Measurements from ENCODE around the gene NKAIN4. TPM values are rescaled to one million over a fixed set of nuclear protein-coding genes. Genes with fewer than 3 reads are reported as not detected.

NKAIN4 gene
- total RNA-seq = 1 to 10 TPM in 1 of 3 donors, not detected in 2; 1.6 TPM
- long read RNA-seq, donor 1, partial matches to known transcripts = 0 of 4 reads
- long read RNA-seq, donor 1, other reads (novel, unspliced or antisense) = 1 of 4 reads
- long read RNA-seq, donor 2 = 0 reads

DNA sequence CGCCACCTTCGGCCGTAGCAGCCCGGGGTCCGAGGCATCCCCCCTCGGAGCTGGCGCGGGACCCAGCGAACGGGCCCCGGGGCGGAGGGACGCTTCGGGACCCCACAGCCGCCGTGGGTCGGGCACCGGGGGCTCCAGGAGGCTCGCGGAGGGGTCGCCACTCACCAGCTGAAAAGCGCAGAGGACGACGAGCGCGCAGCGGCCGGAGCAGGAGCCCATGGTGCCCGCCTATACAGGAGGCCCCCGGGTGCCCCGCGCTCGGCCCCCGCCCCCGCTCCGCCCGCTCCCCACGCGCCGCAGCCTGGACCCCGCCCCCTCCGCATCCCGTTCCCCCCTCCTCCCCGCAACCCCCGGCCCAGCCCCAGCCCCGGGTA lies at the start of gene NKAIN4:
NKAIN4 (minus strand) TSS at position 232 of the 374 bp plus-strand sequence; CDS start at position 219, 13 bp downstream.
- TF ChIP-seq, protein P1, sequence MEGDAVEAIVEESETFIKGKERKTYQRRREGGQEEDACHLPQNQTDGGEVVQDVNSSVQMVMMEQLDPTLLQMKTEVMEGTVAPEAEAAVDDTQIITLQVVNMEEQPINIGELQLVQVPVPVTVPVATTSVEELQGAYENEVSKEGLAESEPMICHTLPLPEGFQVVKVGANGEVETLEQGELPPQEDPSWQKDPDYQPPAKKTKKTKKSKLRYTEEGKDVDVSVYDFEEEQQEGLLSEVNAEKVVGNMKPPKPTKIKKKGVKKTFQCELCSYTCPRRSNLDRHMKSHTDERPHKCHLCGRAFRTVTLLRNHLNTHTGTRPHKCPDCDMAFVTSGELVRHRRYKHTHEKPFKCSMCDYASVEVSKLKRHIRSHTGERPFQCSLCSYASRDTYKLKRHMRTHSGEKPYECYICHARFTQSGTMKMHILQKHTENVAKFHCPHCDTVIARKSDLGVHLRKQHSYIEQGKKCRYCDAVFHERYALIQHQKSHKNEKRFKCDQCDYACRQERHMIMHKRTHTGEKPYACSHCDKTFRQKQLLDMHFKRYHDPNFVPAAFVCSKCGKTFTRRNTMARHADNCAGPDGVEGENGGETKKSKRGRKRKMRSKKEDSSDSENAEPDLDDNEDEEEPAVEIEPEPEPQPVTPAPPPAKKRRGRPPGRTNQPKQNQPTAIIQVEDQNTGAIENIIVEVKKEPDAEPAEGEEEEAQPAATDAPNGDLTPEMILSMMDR (IDR thresholded peaks at IDR 0.05) = no peak
- H3K9me3 ChIP-seq = no peaks in the 10 kb centered on the region
- H3K36me3 ChIP-seq (ENCODE audit: low read depth) = no peaks in the 10 kb centered on the region

DNA sequence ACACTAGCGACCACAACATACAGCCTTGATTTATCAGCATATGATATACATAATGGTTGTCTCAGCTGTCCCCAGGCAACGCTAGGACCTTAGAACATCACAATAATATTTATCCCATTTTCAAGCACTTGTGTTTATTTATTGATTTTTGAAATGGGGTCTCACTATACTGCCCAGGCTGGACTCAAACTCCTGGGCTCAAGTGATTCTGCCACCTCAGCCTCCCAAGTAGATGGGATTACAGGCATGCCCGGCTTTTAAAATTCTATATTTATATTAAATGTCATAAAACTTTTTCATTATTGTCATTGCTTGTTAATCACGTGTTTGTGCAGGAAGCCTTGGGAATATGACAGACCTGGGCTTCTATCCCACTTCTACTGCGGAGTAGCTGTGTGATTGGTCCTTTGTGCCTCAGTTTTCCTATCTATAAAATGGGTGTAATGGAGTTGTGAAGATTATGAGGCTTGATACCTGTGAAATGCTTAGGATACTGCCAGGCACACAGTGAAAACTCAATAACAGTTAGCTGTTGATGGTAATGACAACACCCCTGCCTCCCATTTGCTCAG lies 48.9 kb upstream of the NKAIN4 start:
- Histone ChIP-seq H3K36me3 (ENCODE audit: low read depth) (no peaks in the 10 kb centered on the region), H3K9me3 (no peaks in the 10 kb centered on the region), H3K4me3 (no peak overlapping the region), H3K4me1 (ENCODE audit: low read depth) (no peaks in the 10 kb centered on the region)
- TF ChIP-seq, protein P1 (IDR thresholded peaks at IDR 0.05) = no peak
- intact Hi-C loops (cut with DNase I, micrococcal nuclease) = no loop called here
- ATAC-seq (no peak), DNase-seq (no peak)

More for the DNA sequence above, at the start of gene NKAIN4:
- H3K4me1 ChIP-seq (ENCODE audit: low read depth) = peaks cover 3% of the 10 kb centered on the region
- intact Hi-C loops (cut with DNase I, micrococcal nuclease) = no loop called here
- DNase-seq = no peak
- H3K4me3 ChIP-seq = no peak within 1 kb of the TSS
- no peak for ATAC-seq

DNA sequence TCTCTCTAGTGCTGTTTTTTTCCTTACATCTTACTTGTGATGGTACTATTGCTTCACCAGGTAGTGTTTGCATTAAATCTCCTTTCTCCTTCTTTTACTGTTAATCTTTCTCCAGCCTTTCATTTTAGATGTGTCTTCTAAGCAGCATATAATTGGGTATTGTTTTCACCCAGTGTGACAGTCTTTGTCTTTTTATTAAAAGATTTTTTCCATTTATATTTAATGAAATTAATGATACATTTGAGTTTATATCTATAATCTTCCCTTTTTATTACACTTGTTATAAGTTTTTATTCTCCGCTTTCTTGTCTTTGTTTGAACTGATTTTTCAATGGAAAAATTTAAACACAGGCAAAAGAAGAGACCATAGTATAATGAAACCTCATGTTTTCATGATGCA lies 47.4 kb upstream of the NKAIN4 start:
- no peak for DNase-seq
- no peaks in the 10 kb centered on the region for H3K4me1 ChIP-seq (ENCODE audit: low read depth)
- ATAC-seq = no peak
- TF ChIP-seq, protein P1 (IDR thresholded peaks at IDR 0.05) = no peak
- H3K36me3 ChIP-seq (ENCODE audit: low read depth) = no peaks in the 10 kb centered on the region
- no peaks in the 10 kb centered on the region for H3K9me3 ChIP-seq
- intact Hi-C loops (cut with DNase I, micrococcal nuclease) = no loop called here
- H3K4me3 ChIP-seq = no peak overlapping the region

DNA sequence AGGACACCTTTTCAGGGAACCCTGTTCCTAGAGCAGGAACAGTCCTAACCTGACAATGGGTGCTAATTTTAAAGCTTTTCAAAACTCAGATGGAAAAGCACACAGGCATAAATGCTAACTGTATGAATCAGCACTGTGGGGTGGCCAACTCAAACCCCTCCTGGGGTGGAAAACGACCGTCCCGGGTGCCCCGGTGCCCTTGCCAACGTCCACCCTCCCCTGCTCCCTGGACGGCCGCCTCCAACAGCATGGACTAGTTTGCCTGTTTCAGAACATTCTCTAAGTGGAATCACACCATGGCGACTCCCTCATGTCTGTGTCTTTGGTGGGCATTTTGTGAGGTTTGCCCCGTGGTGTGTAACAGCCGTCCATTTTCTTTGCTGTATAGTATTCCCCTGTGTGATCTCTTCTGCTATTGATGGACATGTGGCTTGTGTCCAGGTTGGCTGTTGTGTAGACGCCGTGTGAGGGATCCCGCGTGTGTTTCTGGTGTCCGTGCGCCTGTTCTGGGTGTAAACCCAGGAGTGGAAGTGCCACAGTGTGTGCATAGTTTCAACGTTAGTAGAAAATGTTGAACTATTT lies 44.6 kb upstream of the NKAIN4 start:
- DNase-seq (no peak), ATAC-seq (no peak)
- no peaks in the 10 kb centered on the region for H3K9me3 ChIP-seq
- H3K4me1 ChIP-seq (ENCODE audit: low read depth) = no peaks in the 10 kb centered on the region
- no peaks in the 10 kb centered on the region for H3K36me3 ChIP-seq (ENCODE audit: low read depth)
- H3K4me3 ChIP-seq = no peak overlapping the region
- intact Hi-C loops (cut with DNase I, micrococcal nuclease) = no loop called here
- TF ChIP-seq, protein P1 (IDR thresholded peaks at IDR 0.05) = no peak

DNA sequence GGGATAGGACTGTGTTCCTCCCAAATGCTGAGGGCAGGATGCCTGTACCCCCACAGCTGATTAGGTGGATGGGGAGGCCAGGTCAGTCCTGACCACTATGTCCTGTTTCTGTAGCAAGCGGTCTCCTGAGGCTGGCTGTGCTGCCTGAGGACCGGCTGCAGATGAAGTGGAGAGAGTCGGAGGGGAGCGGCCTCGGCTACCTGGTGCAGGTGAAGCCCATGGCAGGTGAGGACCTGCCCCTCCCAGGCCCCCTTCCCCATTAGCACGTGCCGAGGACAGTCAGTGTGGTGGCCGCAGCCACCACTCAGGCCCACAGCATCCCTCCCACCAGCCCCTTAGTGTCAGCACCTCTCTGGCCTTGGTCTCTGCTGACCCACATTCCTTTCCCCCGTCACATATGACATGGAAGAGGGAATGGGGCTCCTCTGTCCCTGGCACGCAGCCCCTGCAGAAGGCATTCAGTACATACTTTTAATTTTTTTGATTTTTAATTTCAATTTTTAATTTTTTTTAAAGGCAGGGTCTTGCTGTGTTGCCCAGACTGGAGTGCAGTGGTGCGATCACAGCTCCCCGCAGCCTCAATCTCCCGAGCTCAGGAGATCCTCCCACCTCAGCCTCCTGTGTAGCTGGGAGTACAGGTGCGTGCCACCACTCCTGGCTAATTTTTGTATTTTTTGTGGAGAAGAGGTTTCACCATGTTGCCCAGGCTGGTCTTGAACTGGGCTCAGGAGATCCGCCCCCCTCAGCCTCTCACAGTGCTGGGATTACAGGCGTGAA lies 43.7 kb upstream of the NKAIN4 start:
- H3K36me3 ChIP-seq (ENCODE audit: low read depth) = no peaks in the 10 kb centered on the region
- H3K4me1 ChIP-seq (ENCODE audit: low read depth) = no peaks in the 10 kb centered on the region
- ATAC-seq (no peak), DNase-seq (no peak)
- TF ChIP-seq, protein P1 (IDR thresholded peaks at IDR 0.05) = no peak
- intact Hi-C loops (cut with DNase I, micrococcal nuclease) = no loop called here
- no peak overlapping the region for H3K4me3 ChIP-seq
- no peaks in the 10 kb centered on the region for H3K9me3 ChIP-seq

Measured in mucosa of descending colon (tissue), 3 donors.